Spinal cord (tissue), 10 donors: Measurements from ENCODE around the gene SNED1. TPM values are rescaled to one million over a fixed set of nuclear protein-coding genes. Genes with fewer than 3 reads are reported as not detected.
A peak's percentile ranks its signal among the peaks of the same experiment; 100 is the strongest.

Experiments used
- DNase-seq, 6 donors: peaks; one replicate each; pipeline versions ENCODE4 v3.0.0 to v3.0.0-alpha.2; 2013 to 2015; ENCODE audit warnings: low spot score in 6 of 6, low read depth in 4 of 6
- H3K27ac ChIP-seq: one replicate; pipeline ENCODE4 v1.5.1; 2013; ENCODE audit warnings: low read depth, low read length, control low read depth
- H3K27me3 ChIP-seq: one replicate; pipeline ENCODE4 v1.6.1; 2013; ENCODE audit warnings: low read length; ENCODE audit not compliant: control insufficient read depth, insufficient read depth
- H3K36me3 ChIP-seq: one replicate; pipeline ENCODE4 v1.6.1; 2013; ENCODE audit warnings: low read length; ENCODE audit not compliant: control insufficient read depth, insufficient read depth
- H3K4me1 ChIP-seq: one replicate; pipeline ENCODE4 v1.6.1; 2013; ENCODE audit warnings: low read length; ENCODE audit not compliant: control insufficient read depth, insufficient read depth
- H3K4me3 ChIP-seq: one replicate; pipeline ENCODE4 v1.5.1; 2013; ENCODE audit warnings: low read depth, low read length, control low read depth
- H3K9me3 ChIP-seq: one replicate; pipeline ENCODE4 v1.6.1; 2013; ENCODE audit warnings: low read length; ENCODE audit not compliant: control insufficient read depth, insufficient read depth
- WGBS: methylation state at CpG from one replicate; pipeline ENCODE4 v1.1.5; 2013; ENCODE audit warnings: missing lambda C conversion rate; ENCODE audit not compliant: insufficient coverage; 5-methylcytosine and 5-hydroxymethylcytosine counted together
- polyA plus RNA-seq, 2 donors: library from polyadenylated mRNA; unstranded; fragments of 120-200 nt; gene quantifications; one replicate each; pipeline ENCODE4 v1.2.1, GENCODE V29; 2013; ENCODE audit not compliant: insufficient read length in 2 of 2
- total RNA-seq, 2 donors: library from RNA; depleted of rRNA in 1 of 2; stranded (reverse); fragments of 120-200 nt in 1 of 2; fragments of >200 nt in 1 of 2; gene quantifications; one replicate each; pipeline versions ENCODE4 v1.2.3 to v1.2.4, GENCODE V29; 2013 to 2014
- donor health status: healthy.

SNED1 gene
- total and polyA plus RNA-seq, 4 donors = 6.0 to 93.7 (median 26.7) TPM

GRCh38 chr2:241114836-241115235, 116.4 kb downstream of the SNED1 start:
- H3K4me3 ChIP-seq = no peak overlapping the region
- no peak overlapping the region for H3K27ac ChIP-seq
- H3K36me3 ChIP-seq = peaks cover 54% of the 10 kb centered on the region
- no peaks in the 10 kb centered on the region for H3K4me1 ChIP-seq
- no peak for DNase-seq
- no peaks in the 10 kb centered on the region for H3K9me3 ChIP-seq
- H3K27me3 ChIP-seq = no peaks in the 10 kb centered on the region
- 94% methylated on average over 11 of the region's 11 CpGs for WGBS

GRCh38 chr2:241115361-241115760, 116.9 kb downstream of the SNED1 start:
- peaks cover 53% of the 10 kb centered on the region for H3K36me3 ChIP-seq
- H3K27me3 ChIP-seq = no peaks in the 10 kb centered on the region
- H3K4me1 ChIP-seq = no peaks in the 10 kb centered on the region
- H3K9me3 ChIP-seq = no peaks in the 10 kb centered on the region
- no peak overlapping the region for H3K27ac ChIP-seq
- 97% methylated on average over 8 of the region's 8 CpGs for WGBS
- DNase-seq = no peak
- no peak overlapping the region for H3K4me3 ChIP-seq

- Histone ChIP-seq H3K9me3 (no peaks in the 10 kb centered on the region), H3K27me3 (no peaks in the 10 kb centered on the region), H3K4me1 (no peaks in the 10 kb centered on the region), H3K36me3 (peaks cover 40% of the 10 kb centered on the region), H3K4me3 (no peak overlapping the region), H3K27ac (no peak overlapping the region)
- 86% methylated on average over 30 of the region's 32 CpGs for WGBS
- no peak for DNase-seq
Observed at GRCh38 chr2:241116606-241117560, 118.5 kb downstream of the SNED1 start.

DNA sequence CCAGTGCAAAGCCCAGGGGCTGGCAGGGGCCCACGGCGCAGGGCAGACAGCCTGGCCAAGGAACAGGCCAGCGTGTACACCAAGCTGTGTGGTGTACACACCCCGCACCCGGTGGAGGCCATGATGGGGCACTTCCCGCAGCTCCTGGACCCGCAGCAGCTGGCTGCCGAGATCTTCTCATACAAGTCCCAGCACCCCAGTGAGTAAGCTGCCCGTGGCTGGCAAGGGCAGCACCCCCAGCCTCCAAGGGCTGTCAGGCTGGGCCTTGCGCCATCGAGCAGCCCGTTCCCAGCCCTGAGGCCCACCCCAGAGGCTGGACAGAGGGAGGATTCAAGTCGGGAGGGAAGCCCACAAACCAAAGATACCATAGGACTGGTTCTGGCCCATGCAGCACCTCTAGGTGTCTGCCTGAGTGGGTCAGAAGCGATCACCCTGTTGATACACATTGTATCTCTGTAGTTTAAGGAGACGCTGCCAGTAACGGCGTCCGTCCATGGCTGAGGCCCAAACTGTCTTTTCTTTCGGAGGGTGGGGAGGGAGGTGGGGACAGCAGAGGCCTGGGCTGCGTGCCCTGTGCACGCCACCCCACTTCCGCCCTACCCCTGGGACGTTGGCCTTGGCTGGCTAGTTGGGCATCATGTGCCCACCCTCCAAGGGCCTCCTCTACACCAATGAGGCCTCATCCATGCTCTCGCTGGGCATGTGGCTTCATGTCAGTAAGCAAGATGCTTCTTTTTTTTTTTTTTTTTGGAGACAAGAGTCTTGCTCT, 120.5 kb downstream of the SNED1 start:
- Histone ChIP-seq H3K4me1 (no peaks in the 10 kb centered on the region), H3K4me3 (no peak overlapping the region), H3K27me3 (no peaks in the 10 kb centered on the region), H3K36me3 (peaks cover 49% of the 10 kb centered on the region), H3K27ac (no peak overlapping the region), H3K9me3 (no peaks in the 10 kb centered on the region)
- 90% methylated on average over 17 of the region's 24 CpGs for WGBS
- no peak for DNase-seq

- Histone ChIP-seq H3K4me3 (no peak overlapping the region), H3K27ac (no peak overlapping the region), H3K27me3 (no peaks in the 10 kb centered on the region), H3K36me3 (peaks cover 47% of the 10 kb centered on the region), H3K9me3 (no peaks in the 10 kb centered on the region), H3K4me1 (no peaks in the 10 kb centered on the region)
- WGBS = no CpG with 5 or more reads among the region's 2 CpGs
- DNase-seq = no peak
Observed at GRCh38 chr2:241120440-241120839, 122.0 kb downstream of the SNED1 start.

GRCh38 chr2:241121008-241121407, 122.6 kb downstream of the SNED1 start:
- Histone ChIP-seq H3K4me1 (no peaks in the 10 kb centered on the region), H3K36me3 (peaks cover 47% of the 10 kb centered on the region), H3K27ac (no peak overlapping the region), H3K27me3 (no peaks in the 10 kb centered on the region), H3K9me3 (no peaks in the 10 kb centered on the region), H3K4me3 (no peak overlapping the region)
- DNase-seq = no peak
- WGBS = no CpG with 5 or more reads among the region's 5 CpGs

GRCh38 chr2:241122376-241123002, 124.1 kb downstream of the SNED1 start:
- H3K36me3 ChIP-seq = peaks cover 47% of the 10 kb centered on the region
- no peaks in the 10 kb centered on the region for H3K27me3 ChIP-seq
- no peak overlapping the region for H3K27ac ChIP-seq
- no peak overlapping the region for H3K4me3 ChIP-seq
- DNase-seq = no peak
- H3K4me1 ChIP-seq = no peaks in the 10 kb centered on the region
- WGBS = 94% methylated on average over 19 of the region's 19 CpGs
- no peaks in the 10 kb centered on the region for H3K9me3 ChIP-seq

DNA sequence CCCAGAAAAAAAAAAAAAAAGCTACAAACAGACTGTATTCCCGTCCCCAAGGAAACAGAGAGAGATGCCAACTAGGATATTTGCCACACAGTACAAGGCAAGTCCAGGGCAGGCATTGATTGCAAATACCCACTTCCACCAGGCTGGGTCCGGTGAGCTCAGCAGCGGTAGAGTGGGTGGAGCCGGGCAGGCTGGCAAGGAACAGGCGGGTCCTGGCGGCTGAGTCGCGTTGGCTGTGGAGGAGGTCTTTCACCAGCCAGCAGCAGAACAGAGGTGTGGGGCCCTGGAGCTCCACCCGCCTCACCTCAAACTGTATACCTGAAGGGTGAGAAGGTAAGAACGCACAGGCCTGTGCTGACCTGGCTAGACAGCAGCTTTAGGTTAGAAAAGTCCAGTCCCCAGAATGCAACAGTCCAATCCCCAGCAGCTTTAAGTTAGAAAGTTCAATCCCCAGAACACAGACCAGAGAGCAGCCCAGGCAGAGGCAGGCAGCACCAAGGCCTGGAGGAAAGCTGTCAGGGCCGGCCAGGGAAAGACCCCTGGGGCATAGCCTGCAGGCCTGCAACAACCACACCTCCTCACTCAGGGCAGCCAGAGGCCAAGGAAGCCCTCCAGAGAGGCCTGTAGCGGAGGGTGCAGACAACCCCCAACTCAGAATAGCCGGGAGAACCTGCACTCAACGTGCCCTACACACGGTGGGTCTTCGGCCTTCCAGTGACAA, 125.6 kb downstream of the SNED1 start:
- Histone ChIP-seq H3K4me1 (no peaks in the 10 kb centered on the region), H3K9me3 (no peaks in the 10 kb centered on the region), H3K36me3 (peaks cover 51% of the 10 kb centered on the region), H3K27me3 (no peaks in the 10 kb centered on the region), H3K27ac (no peak overlapping the region), H3K4me3 (no peak overlapping the region)
- DNase-seq = peak in 1 of 6 donors; percentile 15
- 89% methylated on average over 13 of the region's 16 CpGs for whole genome bisulfite sequencing

GRCh38 chr2:241125626-241126025, 127.2 kb downstream of the SNED1 start:
- no peak overlapping the region for H3K4me3 ChIP-seq
- DNase-seq = no peak
- H3K4me1 ChIP-seq = no peaks in the 10 kb centered on the region
- H3K27ac ChIP-seq = no peak overlapping the region
- 98% methylated on average over 9 of the region's 13 CpGs for WGBS
- no peaks in the 10 kb centered on the region for H3K27me3 ChIP-seq
- peaks cover 56% of the 10 kb centered on the region for H3K36me3 ChIP-seq
- no peaks in the 10 kb centered on the region for H3K9me3 ChIP-seq
